Kasumi-1 (cell line): ENCODE data around the gene LCT.
A peak's percentile ranks its signal among the peaks of the same experiment; 100 is the strongest.
"Not testable (repeated sequence)": the region's sequence is repeated elsewhere in the genome, so short reads cannot be mapped to it uniquely, and the experiment has no call there.

Source experiments
- DNase-seq, 2 experiments: peaks; one replicate each; lab custom pipeline; 2025; lab: John Stamatoyannopoulos, UW

LCT gene

DNA sequence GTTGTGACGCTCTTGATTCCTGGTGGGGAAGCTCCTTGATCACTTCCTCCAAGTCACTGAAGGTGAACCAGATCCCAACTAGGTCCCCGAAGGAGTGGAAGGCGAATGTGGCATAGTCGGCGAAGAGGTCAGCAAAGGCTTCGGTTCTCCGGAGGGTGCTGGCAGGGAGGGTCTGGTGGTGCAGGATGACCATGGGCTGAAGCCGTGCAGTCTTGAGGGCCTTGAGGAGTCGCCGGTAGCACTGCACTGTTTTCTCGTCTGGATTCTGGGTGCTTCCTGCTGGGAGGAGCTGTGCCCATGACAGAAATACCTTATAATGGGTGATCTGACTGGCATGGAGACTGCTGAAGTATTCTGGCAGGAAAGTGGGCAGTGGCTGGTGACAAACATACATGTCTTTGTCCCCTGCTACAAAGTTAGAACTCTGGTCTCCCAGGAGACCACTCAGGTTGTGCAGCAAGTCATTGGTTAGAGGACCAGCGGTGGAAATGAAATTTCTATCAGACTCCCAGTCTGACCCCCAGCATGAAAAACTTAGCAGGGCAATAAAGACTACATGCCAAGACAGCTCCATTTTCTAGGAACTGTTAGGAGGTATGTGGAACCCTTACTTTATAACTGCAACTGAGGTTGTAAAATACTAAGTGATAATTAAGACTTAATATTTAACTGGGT is at the start of gene LCT:
Gene LCT (minus strand): TSS at position 589 of the 675 bp plus-strand sequence. CDS start 15 bp downstream, at position 574.
- no peak for DNase-seq

DNA sequence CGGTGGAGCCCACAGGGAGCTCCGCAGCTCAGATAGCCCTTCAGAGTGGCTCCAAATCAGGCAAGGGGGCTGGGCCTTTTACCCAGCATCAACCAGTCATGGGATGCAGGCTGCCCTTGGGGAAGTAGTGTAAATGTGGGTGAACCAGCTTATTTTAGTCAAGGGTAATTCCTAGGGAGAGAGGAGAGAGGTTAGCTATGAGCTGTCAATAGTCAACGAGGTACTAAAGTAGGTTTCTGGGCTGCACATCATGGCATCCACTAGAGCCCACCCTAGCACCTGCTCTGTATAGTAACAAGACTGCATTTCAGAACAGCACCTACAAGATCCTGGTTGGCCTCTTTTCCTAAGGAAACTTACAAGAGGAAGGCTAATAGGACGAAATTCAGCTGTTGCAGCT is 48.7 kb upstream of the LCT start:
- DNase-seq, result no peak

DNA sequence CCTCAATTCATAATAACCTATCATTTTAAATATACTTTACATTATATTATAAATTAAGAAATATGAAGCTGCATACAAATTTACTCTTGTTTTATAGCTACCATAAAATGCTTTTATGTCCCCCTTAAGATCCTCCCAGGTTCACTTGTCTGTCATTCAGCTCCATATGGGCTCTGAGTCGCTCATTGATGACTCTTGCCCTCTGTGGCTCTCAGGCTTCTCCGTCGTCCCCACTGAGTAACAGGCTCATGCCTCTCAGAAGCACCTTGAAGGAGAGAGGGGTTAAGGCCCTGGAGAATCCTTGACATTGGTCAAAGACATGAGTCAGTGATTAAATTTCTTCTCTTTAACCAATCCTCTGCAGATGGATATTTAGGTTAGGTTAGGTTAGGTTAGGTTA is 45.4 kb upstream of the LCT start:
- DNase-seq, result no peak

DNA sequence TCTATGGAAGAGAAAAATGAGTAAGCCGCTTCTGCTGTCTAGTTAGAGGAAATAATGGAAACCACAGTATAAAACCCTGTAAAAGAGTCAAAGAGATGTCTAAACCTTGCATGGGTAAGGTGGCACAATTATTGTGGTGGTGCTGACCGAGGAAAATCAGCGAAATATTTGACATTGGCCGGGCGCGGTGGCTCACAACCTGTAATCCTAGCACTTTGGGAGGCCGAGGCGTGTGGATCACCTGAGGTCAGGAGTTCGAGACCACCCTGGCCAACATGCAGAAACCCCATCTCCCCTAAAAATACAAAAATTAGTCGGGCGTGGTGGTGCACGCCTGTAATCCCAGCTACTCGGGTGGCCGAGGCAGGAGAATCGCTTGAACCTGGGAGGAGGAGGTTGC is 39.8 kb upstream of the LCT start:
- DNase-seq, result not testable (repeated sequence)

DNA sequence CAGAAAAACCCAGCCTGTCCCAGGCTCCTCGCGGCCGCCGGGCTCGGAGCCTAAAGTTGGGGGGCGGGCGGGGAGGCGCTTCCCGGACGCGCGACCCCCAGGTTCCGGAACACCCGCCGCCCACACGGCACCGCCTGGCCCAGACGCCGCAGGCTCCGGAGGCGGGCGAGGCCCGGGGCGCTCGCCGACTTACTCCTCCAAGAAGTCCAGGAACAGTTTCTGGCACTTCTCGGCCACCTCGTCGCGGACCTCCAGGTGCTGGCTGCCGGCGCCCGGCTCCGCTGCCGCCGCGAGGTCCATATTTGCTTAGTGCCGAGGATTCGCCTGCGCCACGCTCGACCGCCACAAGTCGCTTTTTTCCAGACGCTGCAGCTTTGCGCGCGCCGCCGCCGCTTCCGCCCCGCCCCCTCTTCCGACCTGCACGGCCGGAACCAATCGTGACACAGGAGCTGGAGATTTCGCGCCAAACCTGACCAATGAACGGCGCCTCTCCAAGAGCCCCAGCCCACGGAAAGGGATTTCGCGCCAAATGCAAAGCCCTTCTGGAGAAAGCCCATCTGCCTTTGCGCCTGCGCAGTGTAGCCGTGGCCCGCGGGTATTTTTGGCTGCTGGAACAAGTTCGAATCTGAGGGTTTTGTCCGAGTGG is 39.2 kb upstream of the LCT start, which contains the start of gene MCM6:
Gene MCM6 (minus strand): TSS at position 378 of the 646 bp plus-strand sequence. CDS start 78 bp downstream, at position 300.
- DNase-seq, result peak; percentile 99 to 100

DNA sequence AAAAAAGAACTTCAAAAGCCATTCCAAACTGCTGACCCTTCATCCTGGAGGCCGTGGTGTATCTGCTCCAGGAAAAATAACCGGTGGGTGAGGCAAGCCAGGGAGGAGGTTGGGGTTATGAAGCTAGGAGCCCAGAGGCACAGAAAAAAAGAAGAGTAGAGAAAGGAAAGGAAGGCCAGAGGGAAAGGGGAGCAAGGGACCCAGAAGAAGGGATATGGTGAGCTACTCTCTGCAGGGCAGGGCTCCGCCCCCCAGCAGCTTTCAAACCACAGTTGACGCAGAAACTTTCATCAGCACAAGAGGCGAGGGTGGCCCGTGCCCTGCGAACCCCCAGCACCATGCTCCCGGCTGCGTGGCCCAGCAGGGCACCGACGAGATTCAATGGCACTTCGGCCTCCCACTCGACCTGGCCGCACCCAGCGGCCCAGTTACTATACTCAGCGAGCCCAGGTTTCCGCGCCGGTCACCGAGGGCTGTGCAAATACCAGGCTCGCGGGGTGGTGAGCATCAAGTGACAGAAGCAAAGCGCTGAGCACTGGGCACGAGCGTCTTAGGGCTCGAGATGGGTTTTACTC is 38.6 kb upstream of the LCT start:
- peak; percentile 72 to 74 for DNase-seq

DNA sequence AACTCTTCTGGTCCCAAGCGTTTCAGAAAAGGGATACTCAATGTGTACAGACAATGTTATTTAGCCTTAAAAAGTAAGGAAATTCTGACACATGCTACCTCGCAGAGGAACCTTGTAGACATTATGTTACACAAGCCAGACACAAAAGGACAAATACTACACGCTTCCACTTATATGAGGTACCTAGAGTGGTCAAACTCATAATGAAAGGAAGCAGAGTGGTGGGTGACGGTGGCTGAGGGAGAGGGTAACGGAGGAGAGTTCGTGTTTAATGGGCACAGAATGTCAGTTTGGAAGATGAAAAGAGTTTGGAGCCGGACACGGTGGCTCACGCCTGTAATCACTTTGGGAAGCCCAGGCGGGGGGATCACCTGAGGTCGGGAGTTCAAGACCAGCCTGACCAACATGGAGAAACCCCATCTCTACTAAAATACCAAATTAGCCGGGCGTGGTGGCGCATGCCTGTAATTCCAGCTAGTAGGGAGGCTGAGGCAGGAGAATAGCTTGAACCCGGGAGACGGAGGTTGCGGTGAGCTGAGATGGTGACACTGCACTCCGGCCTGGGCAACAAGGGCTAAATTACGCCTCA is 37.9 kb upstream of the LCT start:
- DNase-seq, result no peak

DNA sequence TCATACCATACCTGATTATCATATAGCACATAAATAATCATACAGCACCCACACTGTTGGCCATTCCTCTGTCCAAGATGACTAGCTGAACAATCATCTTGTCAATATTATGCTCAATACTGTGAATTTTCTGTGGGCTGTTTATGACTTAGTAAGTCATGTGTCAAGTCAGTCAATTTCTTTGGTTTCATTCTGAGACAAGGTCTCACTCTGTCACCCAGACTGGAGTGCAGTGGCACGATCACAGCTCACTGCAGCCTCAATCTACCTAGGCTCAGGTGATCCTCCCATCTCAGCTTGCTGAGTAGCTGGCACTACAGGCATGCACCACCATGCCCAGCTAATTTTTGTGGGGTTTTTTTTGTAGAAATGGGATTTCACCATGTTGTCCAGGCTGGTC is 33.6 kb upstream of the LCT start:
- DNase-seq, result no peak

DNA sequence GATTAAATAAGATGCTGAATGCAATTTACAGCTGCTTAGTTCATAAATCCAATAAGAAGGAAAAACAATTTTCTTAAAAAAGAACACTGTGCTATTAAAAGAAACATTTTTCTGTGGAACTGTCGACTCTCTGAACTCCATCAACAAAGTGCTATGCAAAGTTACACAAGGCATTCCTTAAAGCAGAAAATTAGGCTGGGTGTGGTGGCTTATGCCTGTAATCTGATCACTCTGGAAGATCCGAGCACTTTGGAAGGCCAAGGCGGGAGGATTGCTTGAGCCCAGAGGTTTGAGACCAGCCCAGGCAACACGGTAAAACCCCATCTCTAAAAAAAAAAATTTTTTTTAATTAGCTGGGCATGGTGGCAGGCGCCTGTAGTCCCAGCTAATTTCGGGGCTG is 26.2 kb upstream of the LCT start:
- DNase-seq, result no peak

DNA sequence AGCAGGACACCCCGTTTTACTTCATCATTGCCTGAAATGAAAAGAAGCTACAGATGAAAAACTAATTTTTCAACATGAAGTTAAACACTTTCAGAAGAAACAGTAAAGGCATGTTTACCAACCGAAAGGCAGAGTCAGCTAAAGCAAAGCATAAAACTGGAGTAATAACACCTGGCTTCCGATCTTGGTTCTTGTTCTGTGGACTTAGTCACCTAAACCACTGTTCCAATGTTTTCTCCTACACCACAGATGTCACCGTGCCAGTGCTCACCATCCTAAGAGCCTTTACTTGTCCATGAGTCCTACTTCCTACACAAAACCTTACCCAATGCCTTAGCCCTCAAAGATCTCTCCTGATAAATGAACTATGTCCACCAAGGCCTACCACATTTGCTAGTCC is 25.7 kb upstream of the LCT start:
- no peak for DNase-seq

DNA sequence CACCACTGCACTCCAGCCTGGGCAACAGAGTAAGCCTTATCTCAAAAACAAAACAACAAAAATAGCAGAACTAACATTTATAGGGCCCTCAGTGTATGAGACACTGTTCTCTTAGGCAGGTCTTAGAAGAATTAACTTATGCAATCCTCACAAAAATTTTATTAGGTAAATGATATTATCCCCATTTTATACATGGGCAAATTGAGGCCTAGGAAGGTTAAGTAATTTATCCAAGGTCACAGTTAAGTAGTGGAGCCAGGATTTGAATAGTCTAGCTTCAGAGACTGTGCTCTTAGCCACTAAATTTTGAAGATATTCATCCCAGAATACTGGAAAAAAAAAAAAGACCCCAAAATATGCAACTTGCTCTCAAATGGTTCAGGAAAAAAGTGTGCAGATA is 16.4 kb upstream of the LCT start:
- no peak for DNase-seq

DNA sequence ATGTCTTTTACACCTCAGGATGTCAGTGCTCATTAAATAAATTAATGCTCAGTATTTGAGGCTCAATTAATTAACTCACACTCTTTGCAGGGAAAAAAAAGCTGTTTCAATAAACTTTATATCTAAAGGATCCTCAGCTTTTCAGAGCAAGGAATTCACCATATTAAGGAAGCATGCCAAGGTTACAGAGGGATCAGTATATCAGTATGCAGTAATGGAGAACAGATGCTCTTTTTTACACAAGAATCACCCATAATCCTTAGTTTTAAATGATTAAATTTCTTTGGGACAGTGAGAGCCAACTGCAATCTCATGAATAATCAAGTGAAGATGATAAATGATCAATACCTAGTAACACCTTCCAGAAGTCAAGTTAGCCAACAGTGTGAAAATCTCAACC is 14.9 kb upstream of the LCT start:
- no peak for DNase-seq

DNA sequence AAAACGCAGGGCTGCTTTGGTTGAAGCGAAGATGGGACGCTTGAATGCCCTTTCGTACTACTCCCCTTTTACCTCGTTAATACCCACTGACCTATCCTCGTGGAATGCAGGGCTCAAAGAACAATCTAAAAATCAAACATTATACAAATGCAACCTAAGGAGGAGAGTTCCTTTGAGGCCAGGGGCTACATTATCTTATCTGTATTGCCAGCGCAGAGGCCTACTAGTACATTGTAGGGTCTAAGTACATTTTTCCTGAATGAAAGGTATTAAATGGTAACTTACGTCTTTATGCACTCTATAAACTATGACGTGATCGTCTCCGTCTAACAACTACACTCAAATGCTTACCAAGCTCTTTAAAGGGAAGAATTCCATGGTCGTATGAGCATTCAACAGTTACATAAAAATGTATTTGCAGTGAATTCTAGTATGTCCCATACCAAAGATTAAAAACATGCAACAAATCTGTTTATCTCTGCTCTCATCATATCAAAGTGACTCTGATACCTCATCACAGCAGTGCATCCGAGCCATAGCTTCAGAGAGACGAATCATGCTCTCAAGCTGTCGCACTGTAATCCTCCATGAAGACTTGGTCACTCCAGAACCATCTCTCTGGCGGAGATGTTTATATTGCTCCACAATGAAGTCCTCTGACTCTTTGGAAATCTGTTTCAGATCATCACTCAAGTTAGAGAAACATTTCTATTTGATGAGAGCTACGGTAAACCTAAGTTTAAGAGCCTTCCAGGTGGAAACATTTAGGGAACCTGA is 14.1 kb upstream of the LCT start:
- DNase-seq, result no peak

DNA sequence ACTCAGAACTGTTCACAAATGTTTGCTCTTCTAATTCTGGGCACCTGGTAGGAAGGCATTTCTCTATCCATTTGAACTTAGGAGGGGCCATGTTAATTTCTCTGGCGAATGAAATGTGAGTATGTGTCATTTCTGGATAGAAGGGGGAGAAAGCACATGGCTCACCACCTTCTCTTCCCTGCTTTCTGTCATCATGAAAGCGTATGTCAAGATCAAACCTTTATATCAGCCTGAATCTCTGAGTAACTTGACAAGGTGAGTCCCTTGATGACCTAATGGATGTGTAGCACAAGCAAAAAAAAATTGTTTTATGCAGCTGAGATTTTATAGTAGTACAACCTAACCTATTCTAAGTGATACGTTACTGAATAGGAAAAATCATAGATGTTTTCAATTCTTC is 12.1 kb upstream of the LCT start:
- DNase-seq, result no peak

DNA sequence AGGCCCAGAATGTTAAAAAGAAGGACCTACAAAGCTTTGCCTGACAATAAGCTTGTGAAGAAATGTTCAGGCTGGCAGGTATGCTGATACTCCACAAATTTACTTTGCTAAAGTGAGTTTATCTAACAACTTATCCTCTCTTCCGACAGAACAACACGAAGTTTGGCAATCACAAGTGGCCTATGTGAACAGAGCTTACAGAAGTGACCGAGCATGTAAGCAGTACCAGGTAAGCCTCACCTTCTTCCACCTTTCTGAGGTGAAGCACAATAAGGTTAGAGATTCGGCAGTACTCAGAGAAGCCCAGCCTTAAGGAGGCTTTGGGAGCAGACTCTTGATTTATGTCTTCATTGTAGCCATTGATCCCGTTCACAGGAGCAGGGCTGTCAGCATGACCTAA is 9.0 kb upstream of the LCT start:
- no peak for DNase-seq

DNA sequence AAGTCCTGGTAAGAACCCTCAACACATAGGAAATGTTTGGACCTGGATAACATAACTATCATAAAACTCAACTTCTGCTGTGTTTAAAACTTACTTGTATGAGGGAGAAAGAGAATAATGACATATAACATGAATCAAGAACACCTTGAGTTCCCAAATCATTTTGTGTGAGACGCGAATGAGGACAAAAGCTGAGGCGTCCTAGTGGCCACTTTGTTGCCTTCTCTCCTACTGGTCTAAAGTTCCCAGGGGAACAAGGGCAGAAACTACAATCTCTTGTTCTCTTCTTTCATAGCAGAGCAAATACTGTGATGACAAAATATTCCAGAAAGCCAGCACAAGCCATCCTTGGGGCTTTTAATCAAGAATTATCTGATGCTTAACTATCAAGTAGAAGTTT is 8.3 kb upstream of the LCT start:
- DNase-seq, result no peak

DNA sequence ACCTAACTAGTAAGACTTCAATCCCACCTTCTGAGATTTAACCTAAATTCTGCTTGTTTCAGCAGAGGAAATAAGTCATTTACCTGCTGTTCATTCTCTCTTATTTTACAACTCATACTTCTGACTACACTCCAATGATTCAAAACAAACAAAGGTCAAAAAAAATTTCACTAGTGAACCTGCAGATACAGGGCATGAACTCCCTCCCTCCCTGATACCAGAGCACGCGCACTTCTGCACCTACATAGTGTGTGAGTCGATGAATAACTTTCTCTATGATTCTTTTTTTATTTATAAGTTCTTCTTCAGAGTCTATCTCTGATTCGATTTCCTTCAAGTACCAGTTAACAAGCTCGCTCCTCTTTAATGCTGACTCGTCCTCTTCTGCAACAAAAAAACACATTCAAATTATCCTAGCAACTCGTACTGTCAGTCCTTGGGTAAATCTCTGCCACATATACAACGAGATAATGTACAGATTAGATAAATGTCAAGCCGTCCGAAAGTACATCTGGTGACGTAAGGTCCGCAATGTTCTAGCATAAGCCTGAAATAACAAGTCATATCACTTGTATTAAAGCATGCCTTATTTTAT is 7.4 kb upstream of the LCT start:
- no peak for DNase-seq

DNA sequence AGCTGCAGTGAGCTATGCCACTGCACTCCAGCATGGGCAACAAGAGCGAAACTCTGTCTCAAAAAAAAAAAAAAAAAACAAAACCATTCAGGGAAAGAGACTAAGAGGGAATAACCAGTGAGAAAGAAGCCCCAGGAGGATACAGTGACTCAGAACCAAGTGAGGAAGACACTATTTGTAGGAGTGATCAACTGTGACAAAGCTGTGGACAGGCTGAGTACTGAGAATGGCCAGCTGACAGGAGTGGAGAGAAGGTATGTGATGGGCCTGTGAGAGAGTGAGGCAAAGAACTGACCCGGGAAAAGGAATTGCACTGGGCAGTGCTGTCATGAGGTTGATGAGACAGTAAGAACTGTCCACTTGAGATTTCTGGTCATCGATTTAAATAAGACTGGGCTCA is 6.7 kb upstream of the LCT start:
- no peak for DNase-seq

DNA sequence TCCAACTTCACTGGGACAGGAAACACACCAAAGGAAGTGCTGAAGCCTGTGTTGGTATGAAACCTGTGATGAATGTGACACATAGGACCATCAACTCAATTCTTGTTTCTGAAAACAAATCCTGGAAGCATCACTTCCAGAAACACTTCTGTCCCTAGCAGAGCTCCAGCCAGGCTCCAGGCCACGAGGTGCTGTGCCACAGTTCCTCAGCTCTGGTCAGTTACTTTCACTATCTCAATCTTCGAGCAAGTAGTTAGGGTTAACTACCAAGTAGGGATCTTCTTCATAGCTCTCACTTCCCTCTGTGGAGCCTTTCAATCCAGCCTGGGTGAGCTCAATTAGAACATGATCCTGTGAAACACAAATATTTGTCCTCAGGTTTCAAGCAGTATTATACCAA is 3.6 kb upstream of the LCT start:
- no peak for DNase-seq

DNA sequence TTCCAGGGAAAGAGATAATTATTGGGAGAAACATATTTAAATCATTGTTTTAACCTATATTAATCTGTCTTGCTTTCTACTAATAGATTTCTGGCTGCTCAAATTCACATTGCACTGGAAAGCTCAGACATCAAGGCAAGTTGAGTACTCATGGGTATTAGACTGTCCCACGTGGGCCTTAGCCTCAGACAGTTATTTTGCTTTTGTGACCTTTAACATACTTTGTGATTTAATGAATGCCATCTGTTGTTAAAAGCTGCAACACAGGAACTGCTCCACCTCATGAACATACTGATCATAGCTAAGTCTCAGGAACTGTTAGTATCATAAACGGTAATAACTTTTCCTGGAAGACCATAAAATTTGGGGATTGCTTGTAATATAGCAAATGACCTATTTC is 2.7 kb upstream of the LCT start:
- DNase-seq, result no peak

DNA sequence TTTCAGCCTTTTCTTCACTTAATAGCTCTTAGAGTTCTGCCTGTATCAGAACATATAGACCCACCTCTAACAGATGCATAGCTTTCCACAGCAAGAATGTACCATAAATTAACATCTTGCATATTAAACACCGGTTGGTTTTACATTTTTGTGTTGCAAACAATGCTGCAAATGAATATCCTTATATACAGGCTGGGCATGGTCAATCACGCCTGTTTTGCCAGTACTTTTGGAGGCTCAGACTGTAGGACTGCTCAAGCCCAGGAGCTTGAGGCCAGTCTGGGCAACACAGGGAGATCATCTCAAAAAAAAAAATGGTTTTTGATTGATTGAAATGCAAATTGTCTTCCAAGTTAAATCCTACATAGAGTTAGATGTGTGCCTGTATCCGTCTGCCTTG is 1.5 kb upstream of the LCT start:
- no peak for DNase-seq

DNA sequence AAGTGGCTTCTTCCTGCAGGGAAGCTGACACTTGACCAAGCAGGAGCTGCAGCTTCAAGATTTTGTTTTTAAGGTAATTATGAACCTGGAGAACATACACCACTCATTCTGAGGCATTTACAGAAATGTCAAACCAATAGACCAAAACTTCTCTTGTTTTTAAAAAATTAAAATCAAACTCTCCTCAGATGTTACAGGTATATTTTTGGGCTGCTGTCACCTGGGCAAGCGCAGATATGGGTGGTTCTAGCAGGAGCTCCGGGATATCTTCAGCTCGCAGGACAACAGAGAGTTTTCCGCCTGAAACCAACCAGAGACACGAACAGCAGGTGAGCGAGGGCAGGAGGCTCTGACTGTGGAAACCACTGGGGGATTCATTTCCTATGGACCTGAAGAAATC is 4.1 kb downstream of the LCT start:
- no peak for DNase-seq
